Measurements from ENCODE around the gene SUN1.

The SUN1 gene

GRCh38 chr7:886626-887487, 54.6 kb downstream of the SUN1 start:
- no peak for ATAC-seq
- TF ChIP-seq TOX (CRISPR knock-in tag; IDR thresholded peaks at IDR 0.05; ENCODE audit: borderline replicate concordance) (no peak), CREB5 (CRISPR knock-in tag; IDR thresholded peaks at IDR 0.05; ENCODE audit: low read depth) (no peak), ZNF8 (CRISPR knock-in tag; IDR thresholded peaks at IDR 0.05) (no peak), CSRNP3 (CRISPR knock-in tag; IDR thresholded peaks at IDR 0.05) (no peak)

DNA sequence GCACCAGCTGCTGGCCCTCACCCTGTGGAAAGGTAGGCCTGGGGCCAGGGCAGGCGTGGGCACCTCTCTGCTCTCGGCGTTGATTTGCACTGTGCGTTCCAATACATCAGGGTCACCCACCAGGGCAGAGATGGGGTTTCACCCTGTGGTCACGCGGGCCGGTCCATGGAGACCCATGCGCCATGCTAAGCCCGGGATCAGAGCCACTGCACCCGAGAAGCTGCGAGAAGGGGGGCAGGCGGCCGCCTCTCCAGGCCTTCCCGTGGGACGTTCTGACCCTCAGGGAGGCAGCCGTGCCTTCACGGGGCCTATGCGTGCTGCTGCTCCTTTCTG, 55.2 kb downstream of the SUN1 start:
- TF ChIP-seq CSDC2 (CRISPR knock-in tag; IDR thresholded peaks at IDR 0.05): no peak
- no peak for TF ChIP-seq CSRNP3 (CRISPR knock-in tag; IDR thresholded peaks at IDR 0.05)
- TF ChIP-seq ZFP3 (CRISPR knock-in tag; IDR thresholded peaks at IDR 0.05): no peak
- TF ChIP-seq PATZ1 (CRISPR knock-in tag; IDR thresholded peaks at IDR 0.05; ENCODE audit: borderline replicate concordance): no peak
- TF ChIP-seq BACH2 (CRISPR knock-in tag; IDR thresholded peaks at IDR 0.05; ENCODE audit: borderline replicate concordance): no peak
- no peak for TF ChIP-seq ZC3H10 (CRISPR knock-in tag; IDR thresholded peaks at IDR 0.05)
- no peak for TF ChIP-seq ZNF70 (CRISPR knock-in tag; IDR thresholded peaks at IDR 0.05)
- no peak for TF ChIP-seq ESRRG (CRISPR knock-in tag; IDR thresholded peaks at IDR 0.05)
- no peak for TF ChIP-seq RARB (CRISPR knock-in tag; IDR thresholded peaks at IDR 0.05)
- TF ChIP-seq ISL1 (CRISPR knock-in tag; IDR thresholded peaks at IDR 0.05): no peak
- no peak for TF ChIP-seq ZFP30 (CRISPR knock-in tag; IDR thresholded peaks at IDR 0.05)
- TF ChIP-seq POU6F1 (CRISPR knock-in tag; IDR thresholded peaks at IDR 0.05; ENCODE audit: borderline replicate concordance, low read depth): no peak
- no peak for TF ChIP-seq TCF4 (CRISPR knock-in tag; IDR thresholded peaks at IDR 0.05; ENCODE audit: borderline replicate concordance)
- TF ChIP-seq GLIS3 (CRISPR knock-in tag; IDR thresholded peaks at IDR 0.05): no peak
- TF ChIP-seq OSR1 (CRISPR knock-in tag; IDR thresholded peaks at IDR 0.05): no peak
- ATAC-seq: no peak

GRCh38 chr7:888081-889024, 56.1 kb downstream of the SUN1 start:
- no peak for ATAC-seq
- TF ChIP-seq RARB (CRISPR knock-in tag; IDR thresholded peaks at IDR 0.05) (no peak), ISL1 (CRISPR knock-in tag; IDR thresholded peaks at IDR 0.05) (no peak), ARNTL (CRISPR knock-in tag; IDR thresholded peaks at IDR 0.05; ENCODE audit: borderline replicate concordance, low read depth) (no peak), ZFP3 (CRISPR knock-in tag; IDR thresholded peaks at IDR 0.05) (no peak), SNAI2 (CRISPR knock-in tag; IDR thresholded peaks at IDR 0.05) (no peak), PATZ1 (CRISPR knock-in tag; IDR thresholded peaks at IDR 0.05; ENCODE audit: borderline replicate concordance) (no peak), TOX (CRISPR knock-in tag; IDR thresholded peaks at IDR 0.05; ENCODE audit: borderline replicate concordance) (no peak), CSRNP3 (CRISPR knock-in tag; IDR thresholded peaks at IDR 0.05) (no peak), ZNF565 (CRISPR knock-in tag; conservative IDR thresholded peaks at IDR 0.05; ENCODE audit: low read depth) (no peak), GLIS3 (CRISPR knock-in tag; IDR thresholded peaks at IDR 0.05) (no peak), CSDC2 (CRISPR knock-in tag; IDR thresholded peaks at IDR 0.05) (no peak), OSR1 (CRISPR knock-in tag; IDR thresholded peaks at IDR 0.05) (no peak), ESRRG (CRISPR knock-in tag; IDR thresholded peaks at IDR 0.05) (no peak), TCF4 (CRISPR knock-in tag; IDR thresholded peaks at IDR 0.05; ENCODE audit: borderline replicate concordance) (no peak), ZNF8 (CRISPR knock-in tag; IDR thresholded peaks at IDR 0.05) (no peak)

All from SK-N-SH treated with all-trans-retinoic acid at 6 μM for 48 hours (cell line).